Aorta (tissue), 5 donors: Measurements from ENCODE around the gene CD1D. TPM values are rescaled to one million over a fixed set of nuclear protein-coding genes. Genes with fewer than 3 reads are reported as not detected.
"Not testable (repeated sequence)": the region's sequence is repeated elsewhere in the genome, so short reads cannot be mapped to it uniquely, and the experiment has no call there.

ENCODE experiments used
- ATAC-seq: fragments of 200-7000 bp; cut with Tn5 transposase; one replicate; pipeline ENCODE4 v1.9.1; 2022; ENCODE audit warnings: moderate library complexity; ENCODE audit not compliant: low FRiP score
- DNase-seq, 2 donors: peaks; one replicate each; pipeline ENCODE4 v3.0.0-alpha.2; 2020
- H3K27ac ChIP-seq, 2 donors: one replicate each; pipeline ENCODE4 v1.5.1; 2013; ENCODE audit warnings: low read length in 2 of 2, mild to moderate bottlenecking in 2 of 2, moderate library complexity in 2 of 2, control low read depth in 1 of 2, inconsistent platforms in 1 of 2, low read depth in 1 of 2
- H3K27me3 ChIP-seq, 2 donors: one replicate each; pipeline ENCODE4 v1.6.1; 2013; ENCODE audit warnings: control low read depth in 1 of 2, low read length in 1 of 2, mild to moderate bottlenecking in 1 of 2, moderate library complexity in 1 of 2; ENCODE audit not compliant: insufficient read depth in 2 of 2, control insufficient read depth in 1 of 2
- H3K36me3 ChIP-seq, 2 donors: one replicate each; pipeline ENCODE4 v1.6.1; 2013; ENCODE audit warnings: control low read depth in 1 of 2, low read length in 1 of 2, mild to moderate bottlenecking in 1 of 2; ENCODE audit not compliant: insufficient read depth in 2 of 2, control insufficient read depth in 1 of 2
- H3K4me1 ChIP-seq, 2 donors: one replicate each; pipeline ENCODE4 v1.6.1; 2013; ENCODE audit warnings: low read length in 2 of 2, control low read depth in 1 of 2, mild to moderate bottlenecking in 1 of 2, moderate library complexity in 1 of 2; ENCODE audit not compliant: insufficient read depth in 2 of 2, control insufficient read depth in 1 of 2
- H3K4me3 ChIP-seq, 2 donors: one replicate each; pipeline ENCODE4 v1.5.1; 2013; ENCODE audit warnings: low read length in 2 of 2, control low read depth in 1 of 2, mild to moderate bottlenecking in 1 of 2
- H3K9me3 ChIP-seq: one replicate; pipeline ENCODE4 v1.6.1; 2013; ENCODE audit warnings: mild to moderate bottlenecking, low read length; ENCODE audit not compliant: control insufficient read depth
- WGBS, 2 donors: extraction: QIAGEN DNeasy Blood & Tissue Kit; methylation state at CpG; one replicate each; pipeline ENCODE4 v1.1.7; 2013; 5-methylcytosine and 5-hydroxymethylcytosine counted together
- intact Hi-C, 2 donors: fragments of 100-400 bp; cut with DNase I; formaldehyde crosslinking; loops; one replicate each; pipeline versions ENCODE4 v1.14.2 to v1.15.0; 2022
- polyA plus RNA-seq, 2 donors: library from polyadenylated mRNA; stranded (reverse); fragments of 200-250 nt; gene quantifications; one replicate each; pipeline ENCODE4 v1.2.3, GENCODE V29; 2013
- total RNA-seq, 2 donors: library from RNA; stranded (reverse); fragmentation: NEBNext Ultra II Directional; extraction: Animal tissue kit (Norgen Biotek cat#: 25700); gene quantifications; one replicate each; pipeline ENCODE4 v1.2.1, GENCODE V29; 2021
- donor health status: healthy with polysubstance abuse.
- donor health status: Bipolar disorder and iron deficiency.
- donor health status: DM: no; HTN: no; CAD: no.
- donor health status: DM: no; HTN: no; CAD: no.
- donor health status: DM: yes; HTN: yes; CAD: no.

Gene CD1D
- total and polyA plus RNA-seq, 4 donors: 0.59 to 3.3 (median 1.3) TPM

GRCh38 chr1:158203693-158204457 lies 23.2 kb downstream of the CD1D start:
- ATAC-seq: peak; percentile 83
- H3K4me1 ChIP-seq: peaks cover 0 to 3% of the 10 kb centered on the region in 2 donors
- no peaks in the 10 kb centered on the region for H3K9me3 ChIP-seq
- H3K36me3 ChIP-seq: no peaks in the 10 kb centered on the region
- no peak for DNase-seq
- no peaks in the 10 kb centered on the region for H3K27me3 ChIP-seq
- WGBS, 2 donors: 9 to 13% methylated on average over 7 of the region's 7 CpGs
- H3K27ac ChIP-seq: no peak overlapping the region
- intact Hi-C loops: loop anchor here (5.0 to 10.0 kb wide), 4 partner anchors 323 to 871 kb away; partner anchors contain the start of gene AIM2 (in 1 of the 2)
- no peak overlapping the region for H3K4me3 ChIP-seq

- H3K9me3 ChIP-seq: no peaks in the 10 kb centered on the region
- no peak for DNase-seq
- ATAC-seq: no peak
- H3K36me3 ChIP-seq: no peaks in the 10 kb centered on the region
- peaks cover 0 to 3% of the 10 kb centered on the region in 2 donors for H3K4me1 ChIP-seq
- intact Hi-C loops: loop anchor here (5.0 to 10.0 kb wide), 4 partner anchors 323 to 870 kb away; partner anchors contain the start of gene AIM2 (in 1 of the 2)
- 4 to 7% methylated on average over 5 of the region's 5 CpGs for WGBS, 2 donors
- H3K4me3 ChIP-seq: no peak overlapping the region
- no peaks in the 10 kb centered on the region for H3K27me3 ChIP-seq
- no peak overlapping the region for H3K27ac ChIP-seq
These were observed 23.7 kb downstream of the CD1D start for GRCh38 chr1:158204458-158204827.

GRCh38 chr1:158208586-158209116 lies 28.0 kb downstream of the CD1D start:
- H3K9me3 ChIP-seq: no peaks in the 10 kb centered on the region
- H3K27me3 ChIP-seq: no peaks in the 10 kb centered on the region
- peaks cover 0 to 3% of the 10 kb centered on the region in 2 donors for H3K4me1 ChIP-seq
- H3K27ac ChIP-seq: no peak overlapping the region
- WGBS, 2 donors: 66 to 72% methylated on average over 1 of the region's 1 CpG
- no peak overlapping the region for H3K4me3 ChIP-seq
- ATAC-seq: no peak
- intact Hi-C loops: loop anchor here (10.0 kb wide), 2 partner anchors 786 to 866 kb away; partner anchors contain the start of gene AIM2 (in 1 of the 2)
- no peaks in the 10 kb centered on the region for H3K36me3 ChIP-seq
- DNase-seq: no peak

GRCh38 chr1:158212320-158212719 lies 31.6 kb downstream of the CD1D start:
- Histone ChIP-seq H3K27ac (no peak overlapping the region), H3K9me3 (no peaks in the 10 kb centered on the region), H3K4me1 (no peaks in the 10 kb centered on the region), H3K36me3 (no peaks in the 10 kb centered on the region), H3K4me3 (no peak overlapping the region), H3K27me3 (no peaks in the 10 kb centered on the region)
- WGBS, 2 donors: 75 to 81% methylated on average over 10 of the region's 10 CpGs
- intact Hi-C loops: no loop called here
- DNase-seq: no peak
- ATAC-seq: no peak

- intact Hi-C loops, H3K4me1 ChIP-seq, H3K4me3 ChIP-seq, H3K9me3 ChIP-seq, ATAC-seq, H3K27me3 ChIP-seq, DNase-seq, H3K27ac ChIP-seq, H3K36me3 ChIP-seq: not testable (repeated sequence)
These were observed 42.8 kb downstream of the CD1D start for GRCh38 chr1:158223445-158223844.

GRCh38 chr1:158227904-158228623 lies 47.4 kb downstream of the CD1D start:
- 77 to 83% methylated on average over 2 of the region's 2 CpGs for WGBS, 2 donors
- no peak overlapping the region for H3K27ac ChIP-seq
- no peaks in the 10 kb centered on the region for H3K4me1 ChIP-seq
- no peaks in the 10 kb centered on the region for H3K36me3 ChIP-seq
- intact Hi-C loops: no loop called here
- H3K4me3 ChIP-seq: no peak overlapping the region
- no peak for DNase-seq
- peaks cover 4% of the 10 kb centered on the region for H3K9me3 ChIP-seq
- H3K27me3 ChIP-seq: no peaks in the 10 kb centered on the region
- no peak for ATAC-seq

Other genes with a start within 250 kb of the CD1D start
- gene KIRREL1, start 187.2 kb upstream of the CD1D start, total RNA-seq: 100 to 1,000 TPM in 1 of 2 donors, 10 to 100 TPM in 1; 96.7 to 102 TPM
- 10 to 100 TPM; 15.3 to 41.5 TPM for gene KIRREL1, start 187.2 kb upstream of the CD1D start, polyA plus RNA-seq
- not detected for gene CD1A, start 73.5 kb downstream of the CD1D start, total RNA-seq
- gene CD1A, start 73.5 kb downstream of the CD1D start, polyA plus RNA-seq: under 1 TPM in 1 of 2 donors, not detected in 1; 0.20 TPM
- 1 to 10 TPM in 1 of 2 donors, not detected in 1; 1.3 TPM for gene CD1C, start 109.0 kb downstream of the CD1D start, total RNA-seq
- gene CD1C, start 109.0 kb downstream of the CD1D start, polyA plus RNA-seq: under 1 TPM in 1 of 2 donors, not detected in 1; 0.25 TPM
- gene CD1B, start 150.6 kb downstream of the CD1D start, total RNA-seq: not detected
- not detected for gene CD1B, start 150.6 kb downstream of the CD1D start, polyA plus RNA-seq
- not detected for gene CD1E, start 173.0 kb downstream of the CD1D start, total RNA-seq
- gene CD1E, start 173.0 kb downstream of the CD1D start, polyA plus RNA-seq: not detected
- gene OR10T2, start 218.6 kb downstream of the CD1D start, total RNA-seq: not detected
- not detected for gene OR10T2, start 218.6 kb downstream of the CD1D start, polyA plus RNA-seq
- gene OR10K2, start 245.3 kb downstream of the CD1D start, total RNA-seq: not detected
- not detected for gene OR10K2, start 245.3 kb downstream of the CD1D start, polyA plus RNA-seq